ENCODE measurements around the gene PPM1L.

Gene PPM1L

GRCh38 chr3:161066930-161067329, 310.9 kb downstream of the PPM1L start:
- Histone ChIP-seq H3K27me3 (ENCODE audit: control insufficient read depth in 1 of 2, insufficient read depth in 2 of 2, low read length in 2 of 2) (no peaks in the 10 kb centered on the region), H3K36me3 (ENCODE audit: control insufficient read depth in 2 of 2, insufficient read depth in 2 of 2, low read length in 2 of 2) (peaks cover 14 to 18% of the 10 kb centered on the region in 2 donors), H3K9ac (ENCODE audit: low read length in 2 of 2) (no peak overlapping the region), H3K9me3 (ENCODE audit: control insufficient read depth in 2 of 2, low read length in 2 of 2) (no peaks in the 10 kb centered on the region), H3K27ac (ENCODE audit: low read length) (no peak overlapping the region), H3K4me1 (ENCODE audit: control insufficient read depth, insufficient read depth, low read length) (no peaks in the 10 kb centered on the region), H3K4me3 (ENCODE audit: low read length in 2 of 2) (no peak overlapping the region)

GRCh38 chr3:161067335-161067734, 311.3 kb downstream of the PPM1L start:
- H3K9ac ChIP-seq (ENCODE audit: low read length in 2 of 2) = no peak overlapping the region
- H3K9me3 ChIP-seq (ENCODE audit: control insufficient read depth in 2 of 2, low read length in 2 of 2) = no peaks in the 10 kb centered on the region
- no peak overlapping the region for H3K4me3 ChIP-seq (ENCODE audit: low read length in 2 of 2)
- H3K36me3 ChIP-seq (ENCODE audit: control insufficient read depth in 2 of 2, insufficient read depth in 2 of 2, low read length in 2 of 2) = peaks cover 14 to 18% of the 10 kb centered on the region in 2 donors
- no peaks in the 10 kb centered on the region for H3K4me1 ChIP-seq (ENCODE audit: control insufficient read depth, insufficient read depth, low read length)
- no peak overlapping the region for H3K27ac ChIP-seq (ENCODE audit: low read length)
- no peaks in the 10 kb centered on the region for H3K27me3 ChIP-seq (ENCODE audit: control insufficient read depth in 1 of 2, insufficient read depth in 2 of 2, low read length in 2 of 2)

GRCh38 chr3:161069511-161070251, 313.6 kb downstream of the PPM1L start:
- Histone ChIP-seq H3K4me1 (ENCODE audit: control insufficient read depth, insufficient read depth, low read length) (no peaks in the 10 kb centered on the region), H3K9ac (ENCODE audit: low read length in 2 of 2) (no peak overlapping the region), H3K27me3 (ENCODE audit: control insufficient read depth in 1 of 2, insufficient read depth in 2 of 2, low read length in 2 of 2) (no peaks in the 10 kb centered on the region), H3K9me3 (ENCODE audit: control insufficient read depth in 2 of 2, low read length in 2 of 2) (no peaks in the 10 kb centered on the region), H3K36me3 (ENCODE audit: control insufficient read depth in 2 of 2, insufficient read depth in 2 of 2, low read length in 2 of 2) (peaks cover 14 to 18% of the 10 kb centered on the region in 2 donors), H3K27ac (ENCODE audit: low read length) (no peak overlapping the region), H3K4me3 (ENCODE audit: low read length in 2 of 2) (no peak overlapping the region)

GRCh38 chr3:161070252-161070930, 314.4 kb downstream of the PPM1L start:
- Histone ChIP-seq H3K4me1 (ENCODE audit: control insufficient read depth, insufficient read depth, low read length) (no peaks in the 10 kb centered on the region), H3K9me3 (ENCODE audit: control insufficient read depth in 2 of 2, low read length in 2 of 2) (no peaks in the 10 kb centered on the region), H3K36me3 (ENCODE audit: control insufficient read depth in 2 of 2, insufficient read depth in 2 of 2, low read length in 2 of 2) (peaks cover 10 to 17% of the 10 kb centered on the region in 2 donors), H3K27me3 (ENCODE audit: control insufficient read depth in 1 of 2, insufficient read depth in 2 of 2, low read length in 2 of 2) (no peaks in the 10 kb centered on the region), H3K4me3 (ENCODE audit: low read length in 2 of 2) (no peak overlapping the region), H3K9ac (ENCODE audit: low read length in 2 of 2) (no peak overlapping the region), H3K27ac (ENCODE audit: low read length) (no peak overlapping the region)

GRCh38 chr3:161070980-161071663, 315.1 kb downstream of the PPM1L start:
- H3K27ac ChIP-seq (ENCODE audit: low read length) = no peak overlapping the region
- H3K27me3 ChIP-seq (ENCODE audit: control insufficient read depth in 1 of 2, insufficient read depth in 2 of 2, low read length in 2 of 2) = no peaks in the 10 kb centered on the region
- peaks cover 7 to 11% of the 10 kb centered on the region in 2 donors for H3K36me3 ChIP-seq (ENCODE audit: control insufficient read depth in 2 of 2, insufficient read depth in 2 of 2, low read length in 2 of 2)
- no peak overlapping the region for H3K9ac ChIP-seq (ENCODE audit: low read length in 2 of 2)
- no peaks in the 10 kb centered on the region for H3K4me1 ChIP-seq (ENCODE audit: control insufficient read depth, insufficient read depth, low read length)
- no peaks in the 10 kb centered on the region for H3K9me3 ChIP-seq (ENCODE audit: control insufficient read depth in 2 of 2, low read length in 2 of 2)
- no peak overlapping the region for H3K4me3 ChIP-seq (ENCODE audit: low read length in 2 of 2)

GRCh38 chr3:161072211-161072621, 316.2 kb downstream of the PPM1L start:
- Histone ChIP-seq H3K9ac (ENCODE audit: low read length in 2 of 2) (no peak overlapping the region), H3K27me3 (ENCODE audit: control insufficient read depth in 1 of 2, insufficient read depth in 2 of 2, low read length in 2 of 2) (no peaks in the 10 kb centered on the region), H3K4me3 (ENCODE audit: low read length in 2 of 2) (no peak overlapping the region), H3K27ac (ENCODE audit: low read length) (no peak overlapping the region), H3K4me1 (ENCODE audit: control insufficient read depth, insufficient read depth, low read length) (no peaks in the 10 kb centered on the region), H3K9me3 (ENCODE audit: control insufficient read depth in 2 of 2, low read length in 2 of 2) (no peaks in the 10 kb centered on the region), H3K36me3 (ENCODE audit: control insufficient read depth in 2 of 2, insufficient read depth in 2 of 2, low read length in 2 of 2) (peaks cover 3 to 11% of the 10 kb centered on the region in 2 donors)

- Histone ChIP-seq H3K36me3 (ENCODE audit: control insufficient read depth in 2 of 2, insufficient read depth in 2 of 2, low read length in 2 of 2) (peaks cover 3 to 9% of the 10 kb centered on the region in 2 donors), H3K27me3 (ENCODE audit: control insufficient read depth in 1 of 2, insufficient read depth in 2 of 2, low read length in 2 of 2) (no peaks in the 10 kb centered on the region), H3K9ac (ENCODE audit: low read length in 2 of 2) (no peak overlapping the region), H3K9me3 (ENCODE audit: control insufficient read depth in 2 of 2, low read length in 2 of 2) (no peaks in the 10 kb centered on the region), H3K4me1 (ENCODE audit: control insufficient read depth, insufficient read depth, low read length) (no peaks in the 10 kb centered on the region), H3K4me3 (ENCODE audit: low read length in 2 of 2) (no peak overlapping the region), H3K27ac (ENCODE audit: low read length) (no peak overlapping the region)
Measured at GRCh38 chr3:161072751-161073150, 316.7 kb downstream of the PPM1L start.

GRCh38 chr3:161073181-161073580, 317.1 kb downstream of the PPM1L start:
- no peaks in the 10 kb centered on the region for H3K9me3 ChIP-seq (ENCODE audit: control insufficient read depth in 2 of 2, low read length in 2 of 2)
- H3K27ac ChIP-seq (ENCODE audit: low read length) = no peak overlapping the region
- H3K27me3 ChIP-seq (ENCODE audit: control insufficient read depth in 1 of 2, insufficient read depth in 2 of 2, low read length in 2 of 2) = no peaks in the 10 kb centered on the region
- H3K4me1 ChIP-seq (ENCODE audit: control insufficient read depth, insufficient read depth, low read length) = no peaks in the 10 kb centered on the region
- H3K36me3 ChIP-seq (ENCODE audit: control insufficient read depth in 2 of 2, insufficient read depth in 2 of 2, low read length in 2 of 2) = peaks cover 3 to 9% of the 10 kb centered on the region in 2 donors
- H3K4me3 ChIP-seq (ENCODE audit: low read length in 2 of 2) = no peak overlapping the region
- H3K9ac ChIP-seq (ENCODE audit: low read length in 2 of 2) = no peak overlapping the region

- Histone ChIP-seq H3K9me3 (ENCODE audit: control insufficient read depth in 2 of 2, low read length in 2 of 2) (no peaks in the 10 kb centered on the region), H3K4me1 (ENCODE audit: control insufficient read depth, insufficient read depth, low read length) (peaks cover 6% of the 10 kb centered on the region), H3K9ac (ENCODE audit: low read length in 2 of 2) (peak overlapping the region in 1 of 2 donors; percentile 21), H3K4me3 (ENCODE audit: low read length in 2 of 2) (no peak overlapping the region), H3K27ac (ENCODE audit: low read length) (no peak overlapping the region), H3K27me3 (ENCODE audit: control insufficient read depth in 1 of 2, insufficient read depth in 2 of 2, low read length in 2 of 2) (no peaks in the 10 kb centered on the region), H3K36me3 (ENCODE audit: control insufficient read depth in 2 of 2, insufficient read depth in 2 of 2, low read length in 2 of 2) (peaks cover 3 to 8% of the 10 kb centered on the region in 2 donors)
Measured at GRCh38 chr3:161081633-161082032, 325.6 kb downstream of the PPM1L start.

- Histone ChIP-seq H3K4me1 (ENCODE audit: control insufficient read depth, insufficient read depth, low read length) (peaks cover 6% of the 10 kb centered on the region), H3K9ac (ENCODE audit: low read length in 2 of 2) (no peak overlapping the region), H3K4me3 (ENCODE audit: low read length in 2 of 2) (no peak overlapping the region), H3K36me3 (ENCODE audit: control insufficient read depth in 2 of 2, insufficient read depth in 2 of 2, low read length in 2 of 2) (peaks cover 3 to 8% of the 10 kb centered on the region in 2 donors), H3K9me3 (ENCODE audit: control insufficient read depth in 2 of 2, low read length in 2 of 2) (no peaks in the 10 kb centered on the region), H3K27me3 (ENCODE audit: control insufficient read depth in 1 of 2, insufficient read depth in 2 of 2, low read length in 2 of 2) (no peaks in the 10 kb centered on the region), H3K27ac (ENCODE audit: low read length) (no peak overlapping the region)
Measured at GRCh38 chr3:161082063-161082462, 326.0 kb downstream of the PPM1L start.

Measured in stomach smooth muscle (tissue), 2 donors.